HG03097 (cell line): Measurements from ENCODE around the gene ZNF222.
A peak's percentile ranks its signal among the peaks of the same experiment; 100 is the strongest.

Source experiments
- ATAC-seq: cut with Tn5 transposase; IDR thresholded peaks from one replicate; pipeline ENCODE4 v1.9.1; 2021; ENCODE audit not compliant: unreplicated experiment, low FRiP score

ZNF222 gene

GRCh38 chr19:44025217-44025936, at the start of gene ZNF222:
Gene ZNF222 (plus strand): TSS chr19:44025379. CDS start chr19:44025437, 58 bp downstream.
- ATAC-seq = no peak

GRCh38 chr19:43976732-43977131, 48.4 kb upstream of the ZNF222 start:
- no peak for ATAC-seq

- peak; percentile 22 for ATAC-seq
These were observed 41.7 kb upstream of the ZNF222 start for GRCh38 chr19:43983544-43983911.

GRCh38 chr19:43983912-43984686, 41.1 kb upstream of the ZNF222 start, which contains the start of gene ZNF155:
Gene ZNF155 (plus strand): TSS chr19:43984188. CDS start chr19:43988544, 4,356 bp downstream.
- peak; percentile 86 for ATAC-seq

- ATAC-seq = peak; percentile 24
These were observed 40.5 kb upstream of the ZNF222 start for GRCh38 chr19:43984687-43985000.

- no peak for ATAC-seq
These were observed 27.4 kb upstream of the ZNF222 start for GRCh38 chr19:43997631-43998290.

GRCh38 chr19:44002212-44002565, 23.0 kb upstream of the ZNF222 start:
- no peak for ATAC-seq

- peak; percentile 90 for ATAC-seq
These were observed 22.4 kb upstream of the ZNF222 start, which contains the start of gene ZNF230 for GRCh38 chr19:44002566-44003460. Gene ZNF230 (plus strand): TSS chr19:44002957. CDS start chr19:44007079, 4,122 bp downstream.

- ATAC-seq = no peak
These were observed 21.6 kb upstream of the ZNF222 start for GRCh38 chr19:44003461-44004009.

- ATAC-seq = no peak
These were observed 19.2 kb upstream of the ZNF222 start for GRCh38 chr19:44005973-44006372.

- no peak for ATAC-seq
These were observed 17.7 kb upstream of the ZNF222 start for GRCh38 chr19:44007473-44007872.

GRCh38 chr19:44010468-44010867, 14.7 kb upstream of the ZNF222 start:
- no peak for ATAC-seq

- ATAC-seq = no peak
These were observed 5.7 kb upstream of the ZNF222 start for GRCh38 chr19:44019498-44019897.

- ATAC-seq = no peak
These were observed 4.0 kb upstream of the ZNF222 start for GRCh38 chr19:44021221-44021620.

- ATAC-seq = no peak
These were observed 321 bp upstream of the ZNF222 start for GRCh38 chr19:44024900-44025216.

- ATAC-seq = no peak
These were observed 1.4 kb downstream of the ZNF222 start for GRCh38 chr19:44026622-44027021.

- ATAC-seq = no peak
These were observed 6.9 kb downstream of the ZNF222 start for GRCh38 chr19:44032001-44032610.

- no peak for ATAC-seq
These were observed 17.0 kb downstream of the ZNF222 start for GRCh38 chr19:44042147-44042546.

- no peak for ATAC-seq
These were observed 25.8 kb downstream of the ZNF222 start for GRCh38 chr19:44050740-44051649.
